ENCODE results near the gene GGCT.

The GGCT gene

GRCh38 chr7:30472081-30472783 is 32.4 kb downstream of the GGCT start:
- Histone ChIP-seq H3K27ac (no peak overlapping the region), H3K79me2 (ENCODE audit: insufficient read depth, low read depth) (no peaks in the 10 kb centered on the region), H4K20me1 (ENCODE audit: insufficient read depth) (no peaks in the 10 kb centered on the region), H3K36me3 (ENCODE audit: insufficient read depth) (no peaks in the 10 kb centered on the region), H3K27me3 (ENCODE audit: insufficient read depth, low read depth) (no peaks in the 10 kb centered on the region), H3K4me3 (IDR thresholded peaks at IDR 0.05; ENCODE audit: insufficient read depth, low read depth, low read length) (no peak overlapping the region), H3K4me2 (no peak overlapping the region), H3K9ac (no peak overlapping the region), H2AFZ (ENCODE audit: low read depth) (no peak overlapping the region), H3K4me1 (ENCODE audit: low read depth, poor library complexity, severe bottlenecking) (no peaks in the 10 kb centered on the region)
- TF ChIP-seq CTCF (conservative IDR thresholded peaks at IDR 0.05; ENCODE audit: low read depth, low read length) = no peak

GRCh38 chr7:30471205-30471604 is 33.4 kb downstream of the GGCT start:
- no peaks in the 10 kb centered on the region for H3K27me3 ChIP-seq (ENCODE audit: insufficient read depth, low read depth)
- H2AFZ ChIP-seq (ENCODE audit: low read depth) = no peak overlapping the region
- H3K4me3 ChIP-seq (IDR thresholded peaks at IDR 0.05; ENCODE audit: insufficient read depth, low read depth, low read length) = no peak overlapping the region
- H3K27ac ChIP-seq = no peak overlapping the region
- no peaks in the 10 kb centered on the region for H3K4me1 ChIP-seq (ENCODE audit: low read depth, poor library complexity, severe bottlenecking)
- H3K79me2 ChIP-seq (ENCODE audit: insufficient read depth, low read depth) = no peaks in the 10 kb centered on the region
- H3K4me2 ChIP-seq = no peak overlapping the region
- no peaks in the 10 kb centered on the region for H3K36me3 ChIP-seq (ENCODE audit: insufficient read depth)
- no peak overlapping the region for H3K9ac ChIP-seq
- TF ChIP-seq CTCF (conservative IDR thresholded peaks at IDR 0.05; ENCODE audit: low read depth, low read length) = no peak
- H4K20me1 ChIP-seq (ENCODE audit: insufficient read depth) = no peaks in the 10 kb centered on the region

- Histone ChIP-seq H3K4me1 (ENCODE audit: low read depth, poor library complexity, severe bottlenecking) (no peaks in the 10 kb centered on the region), H3K36me3 (ENCODE audit: insufficient read depth) (no peaks in the 10 kb centered on the region), H3K27me3 (ENCODE audit: insufficient read depth, low read depth) (no peaks in the 10 kb centered on the region), H3K79me2 (ENCODE audit: insufficient read depth, low read depth) (no peaks in the 10 kb centered on the region), H2AFZ (ENCODE audit: low read depth) (no peak overlapping the region), H3K9ac (no peak overlapping the region), H3K4me2 (no peak overlapping the region), H3K4me3 (IDR thresholded peaks at IDR 0.05; ENCODE audit: insufficient read depth, low read depth, low read length) (no peak overlapping the region), H4K20me1 (ENCODE audit: insufficient read depth) (no peaks in the 10 kb centered on the region), H3K27ac (no peak overlapping the region)
- no peak for TF ChIP-seq CTCF (conservative IDR thresholded peaks at IDR 0.05; ENCODE audit: low read depth, low read length)
These were observed 33.9 kb downstream of the GGCT start for GRCh38 chr7:30470771-30471170.

GRCh38 chr7:30470163-30470770 is 34.4 kb downstream of the GGCT start:
- no peak overlapping the region for H3K4me2 ChIP-seq
- no peaks in the 10 kb centered on the region for H3K36me3 ChIP-seq (ENCODE audit: insufficient read depth)
- H3K4me3 ChIP-seq (IDR thresholded peaks at IDR 0.05; ENCODE audit: insufficient read depth, low read depth, low read length) = no peak overlapping the region
- H3K27me3 ChIP-seq (ENCODE audit: insufficient read depth, low read depth) = no peaks in the 10 kb centered on the region
- no peak for TF ChIP-seq CTCF (conservative IDR thresholded peaks at IDR 0.05; ENCODE audit: low read depth, low read length)
- H3K4me1 ChIP-seq (ENCODE audit: low read depth, poor library complexity, severe bottlenecking) = no peaks in the 10 kb centered on the region
- no peak overlapping the region for H2AFZ ChIP-seq (ENCODE audit: low read depth)
- no peak overlapping the region for H3K9ac ChIP-seq
- no peak overlapping the region for H3K27ac ChIP-seq
- H4K20me1 ChIP-seq (ENCODE audit: insufficient read depth) = no peaks in the 10 kb centered on the region
- no peaks in the 10 kb centered on the region for H3K79me2 ChIP-seq (ENCODE audit: insufficient read depth, low read depth)
